GM12878 (cell line): ENCODE measurements around the gene RAPGEF4. TPM values are rescaled to one million over a fixed set of nuclear protein-coding genes. Genes with fewer than 3 reads are reported as not detected.

Experiments used
- ATAC-seq: fragments of 200-7000 bp; cut with Tn5 transposase; 3 replicates; pipeline ENCODE4 v1.9.1; 2020; ENCODE audit warnings: mild to moderate bottlenecking, moderate library complexity
- BruUV-seq: library from RNA; stranded (reverse); fragments of 400-500 nt; replicated peaks from 2 replicates; lab custom pipeline; 2021; lab: Mats Ljungman, UMichigan
- CTCF ChIA-PET: fragments of 300-600 bp; sonication (Branson Sonifier 250); formaldehyde crosslinking; extraction: SDS; loops from one replicate; lab custom pipeline; 2021; ENCODE audit warnings: inconsistent platforms; lab: Yijun Ruan, JAX
- POLR2A ChIA-PET: fragments of 350-600 bp; formaldehyde crosslinking; extraction: SDS; loops from one replicate; lab custom pipeline; 2021; ENCODE audit warnings: inconsistent platforms; lab: Charles Lee
- RAD21 ChIA-PET: fragments of 300-600 bp; sonication (Branson Sonifier 250); formaldehyde crosslinking; loops from one replicate; lab custom pipeline; 2023; ENCODE audit warnings: antibody characterized with exemption; ENCODE audit not compliant: unreplicated experiment; lab: Charles Lee
- SMC1A ChIA-PET: fragments of 300-600 bp; sonication (Branson Sonifier 250); formaldehyde crosslinking; loops from one replicate; lab custom pipeline; 2023; ENCODE audit not compliant: unreplicated experiment, uncharacterized antibody; lab: Charles Lee
- DNase-seq: peaks from one replicate; pipeline ENCODE4 v3.0.0-alpha.2; 2011; ENCODE audit warnings: low read depth, low spot score
- FAIRE-seq: peaks from 3 replicates; lab custom pipeline; 2011; peaks lifted over from hg19 to GRCh38; lab: Jason Lieb, UNC
- H2AFZ ChIP-seq: 2 replicates; pipeline ENCODE4 v1.6.0; 2011; ENCODE audit warnings: low read depth, low read length, control low read depth; ENCODE audit not compliant: control insufficient read depth
- H3K27ac ChIP-seq: 2 replicates; pipeline ENCODE4 v1.5.1; 2011; ENCODE audit warnings: control low read depth; ENCODE audit not compliant: control insufficient read depth, insufficient read depth
- H3K27me3 ChIP-seq, 2 experiments: replicated peaks in 1 of 2; 2 replicates each; pipeline versions ENCODE4 v1.6.0 to v1.6.1; 2011; ENCODE audit warnings: low read length in 1 of 2; ENCODE audit not compliant: control insufficient read depth in 2 of 2, insufficient read depth in 2 of 2
- H3K36me3 ChIP-seq, 2 experiments: 2 replicates each; pipeline ENCODE4 v1.5.1; 2011; ENCODE audit warnings: low read length in 1 of 2; ENCODE audit not compliant: control insufficient read depth in 2 of 2, insufficient read depth in 2 of 2
- H3K4me1 ChIP-seq: 2 replicates; pipeline ENCODE4 v1.6.1; 2011; ENCODE audit warnings: mild to moderate bottlenecking, low read length, moderate library complexity, mixed read lengths; ENCODE audit not compliant: control insufficient read depth, insufficient read depth
- H3K4me2 ChIP-seq: 2 replicates; pipeline ENCODE4 v1.6.0; 2011; ENCODE audit warnings: control low read depth; ENCODE audit not compliant: control insufficient read depth, insufficient read depth
- H3K4me3 ChIP-seq: fragments of 200-600 bp; sonication (generic); 2 replicates; pipeline ENCODE4 v1.5.1; 2016
- H3K79me2 ChIP-seq: 2 replicates; pipeline ENCODE4 v1.6.0; 2011; ENCODE audit warnings: low read length; ENCODE audit not compliant: control insufficient read depth, insufficient read depth
- H3K9ac ChIP-seq: 2 replicates; pipeline ENCODE4 v1.8.0; 2011; ENCODE audit warnings: low read length, control low read depth, mixed read lengths; ENCODE audit not compliant: control insufficient read depth, insufficient read depth
- H3K9me3 ChIP-seq: replicated peaks from 3 replicates; pipeline ENCODE4 v1.5.1; 2011; ENCODE audit warnings: mild to moderate bottlenecking, low read length; ENCODE audit not compliant: control insufficient read depth, insufficient read depth
- H4K20me1 ChIP-seq: 2 replicates; pipeline ENCODE4 v1.6.0; 2011; ENCODE audit not compliant: control insufficient read depth, insufficient read depth
- ATF7 ChIP-seq: fragments of 450-650 bp; IDR thresholded peaks from 2 replicates; pipeline ENCODE4 v1.6.1; 2016; ENCODE audit warnings: low read depth, mild to moderate bottlenecking
- CBX5 ChIP-seq: sonication (generic); IDR thresholded peaks from 2 replicates; pipeline ENCODE4 v1.6.1; 2016; ENCODE audit warnings: low read depth, moderate library complexity, mild to moderate bottlenecking, inconsistent platforms
- EGR1 ChIP-seq, 2 experiments: IDR thresholded peaks; 1 replicate in 1 of 2; 2 replicates in 1 of 2; pipeline ENCODE4 v1.6.1; 2011 to 2012; ENCODE audit warnings: low read depth in 2 of 2, low read length in 2 of 2, borderline replicate concordance in 1 of 2, mild to moderate bottlenecking in 1 of 2, moderate library complexity in 1 of 2
- FOXM1 ChIP-seq: IDR thresholded peaks from 2 replicates; pipeline ENCODE4 v1.6.1; 2012; ENCODE audit warnings: low read depth, mild to moderate bottlenecking, inconsistent platforms, low read length, moderate library complexity
- GABPA ChIP-seq: IDR thresholded peaks from 2 replicates; pipeline ENCODE4 v1.6.1; 2014; ENCODE audit warnings: antibody characterized with exemption, low read depth, mild to moderate bottlenecking, inconsistent platforms
- JUND ChIP-seq: IDR thresholded peaks from 2 replicates; pipeline ENCODE4 v1.6.1; 2012; ENCODE audit warnings: low read depth, mild to moderate bottlenecking, low read length, improper control_type of control experiment, moderate library complexity
- MLLT1 ChIP-seq: fragments of 450-650 bp; IDR thresholded peaks from 2 replicates; pipeline ENCODE4 v1.6.1; 2016; ENCODE audit warnings: mild to moderate bottlenecking
- MXI1 ChIP-seq: fragments of 150-350 bp; IDR thresholded peaks from 2 replicates; pipeline ENCODE4 v1.6.1; 2011; ENCODE audit warnings: low read depth, mild to moderate bottlenecking, inconsistent platforms, low read length, improper control_type of control experiment
- RAD51 ChIP-seq: fragments of 450-650 bp; IDR thresholded peaks from 2 replicates; pipeline ENCODE4 v1.6.1; 2016; ENCODE audit warnings: moderate library complexity, mild to moderate bottlenecking, inconsistent platforms
- RCOR1 ChIP-seq: conservative IDR thresholded peaks from 2 replicates; pipeline ENCODE4 v1.6.1; 2012; ENCODE audit warnings: low read depth, low read length, improper control_type of control experiment
- SIN3A ChIP-seq: IDR thresholded peaks from 2 replicates; pipeline ENCODE4 v1.6.1; 2012; ENCODE audit warnings: low read depth, low read length, improper control_type of control experiment
- SMC3 ChIP-seq: IDR thresholded peaks from 2 replicates; pipeline ENCODE4 v1.6.1; 2011; ENCODE audit warnings: low read length, improper control_type of control experiment, borderline replicate concordance
- SUPT20H ChIP-seq: IDR thresholded peaks from 2 replicates; pipeline ENCODE4 v1.6.1; 2011; ENCODE audit warnings: low read depth, mild to moderate bottlenecking, low read length, moderate library complexity, borderline replicate concordance; ENCODE audit not compliant: control insufficient read depth
- TCF3 ChIP-seq: IDR thresholded peaks from 2 replicates; pipeline ENCODE4 v1.6.1; 2012; ENCODE audit warnings: low read depth, mild to moderate bottlenecking, low read length, borderline replicate concordance; ENCODE audit not compliant: insufficient read depth
- WGBS: methylation state at CpG from one replicate; pipeline ENCODE4 v1.1.6; 2016; ENCODE audit warnings: low lambda C conversion rate; ENCODE audit not compliant: insufficient replicate concordance, insufficient coverage; ENCODE audit errors: missing lambda C conversion rate; 5-methylcytosine and 5-hydroxymethylcytosine counted together
- in situ Hi-C: fragments of 300-500 bp; cut with MboI; formaldehyde crosslinking; loops from 9 replicates; pipeline ENCODE4 v1.14.3; 2018; ENCODE audit warnings: mixed read lengths
- intact Hi-C: fragments of 100-400 bp; cut with micrococcal nuclease; formaldehyde crosslinking; loops from one replicate; pipeline ENCODE4 v1.14.2; 2022; ENCODE audit not compliant: unreplicated experiment
- polyA plus RNA-seq, 11 experiments: library from polyadenylated mRNA; depleted of rRNA in 4 of 11; unstranded in 6 of 11; stranded (reverse) in 5 of 11; fragments of >200 nt; fragmentation: Nextera tagmentation in 4 of 11; fragmentation: Illumina TruSeq in 1 of 11; extraction: Ambion mirVana in 4 of 11; extraction: Trizol in 1 of 11; gene quantifications; 1 replicate in 1 of 11; 2 replicates in 10 of 11; pipeline versions ENCODE4 v1.2.1 to v1.2.3, GENCODE V29; 2011 to 2016; ENCODE audit warnings: inconsistent platforms in 2 of 11, missing spikeins in 2 of 11, low read depth in 1 of 11
- total RNA-seq, 4 experiments: library from RNA; depleted of rRNA in 3 of 4; stranded (reverse); fragments of >200 nt in 3 of 4; fragmentation: Illumina TruSeq in 1 of 4; extraction: Trizol in 1 of 4; gene quantifications; 2 replicates each; pipeline versions ENCODE4 v1.2.1 to v1.2.3, GENCODE V29; 2013 to 2021

Gene RAPGEF4
- total and polyA plus RNA-seq, 10 of the 15 experiments (the other 5 are each of a cell fraction or from before 2014, with no cell fraction given): 0.18 TPM; not detected in 8

GRCh38 chr2:172847188-172847587, 111.5 kb downstream of the RAPGEF4 start:
- BruUV-seq: no TSS peak
- no peak for ATAC-seq
- Histone ChIP-seq H3K27ac (no peak overlapping the region), H3K4me3 (no peak overlapping the region), H3K4me2 (no peak overlapping the region), H3K4me1 (no peaks in the 10 kb centered on the region), H3K9me3 (no peaks in the 10 kb centered on the region), H3K36me3 (no peaks in the 10 kb centered on the region), H2AFZ (no peak overlapping the region), H4K20me1 (no peaks in the 10 kb centered on the region), H3K79me2 (no peaks in the 10 kb centered on the region), H3K9ac (no peak overlapping the region), H3K27me3 (peaks cover 0 to 11% of the 10 kb centered on the region in 2 experiments; a peak in 1 of 4 replicates)
- DNase-seq: no peak
- CTCF ChIA-PET: no interaction called here
- WGBS: 15% methylated on average over 5 of the region's 5 CpGs
- FAIRE-seq: no peak
- TF ChIP-seq TCF3 (no peak), SIN3A (no peak), FOXM1 (no peak), RAD51 (no peak), SUPT20H (no peak), MLLT1 (no peak), CBX5 (no peak), SMC3 (no peak), JUND (no peak), MXI1 (no peak), RCOR1 (no peak), GABPA (no peak), EGR1 (IDR thresholded peaks at IDR 0.05; ENCODE audit: borderline replicate concordance in 1 of 2, low read depth in 2 of 2, low read length in 2 of 2) (no peak), ATF7 (no peak)
- SMC1A ChIA-PET: no interaction called here
- RAD21 ChIA-PET: no interaction called here
- in situ Hi-C loops: no loop called here
- POLR2A ChIA-PET: no interaction called here
- intact Hi-C loops: no loop called here
